ENCODE data around the gene CFAP161. TPM values are rescaled to one million over a fixed set of nuclear protein-coding genes. Genes with fewer than 3 reads are reported as not detected.
A peak's percentile ranks its signal among the peaks of the same experiment; 100 is the strongest.

The CFAP161 gene
- polyA plus RNA-seq (2013, experiment 1 of 2), result 4.9 TPM
- polyA plus RNA-seq (2013, experiment 2 of 2), result 2.7 TPM

GRCh38 chr15:81133782-81134461 lies at the start of gene CFAP161:
Gene CFAP161, plus strand, starts transcription at chr15:81134270. Its CDS starts 60 bp downstream, at chr15:81134330.
- WGBS, 2 experiments (ENCODE audit: insufficient coverage in 2 of 2), result 5 to 8% methylated on average over 26 to 29 of the region's 33 CpGs

GRCh38 chr15:81084716-81085115 lies 49.4 kb upstream of the CFAP161 start:
- no peaks in the 10 kb centered on the region for H3K36me3 ChIP-seq (ENCODE audit: control insufficient read depth, insufficient read depth, low read length)
- no peak overlapping the region for H3K27ac ChIP-seq (ENCODE audit: low read depth, low read length, severe bottlenecking)
- no peaks in the 10 kb centered on the region for H3K9me3 ChIP-seq (ENCODE audit: control insufficient read depth, low read length)
- peaks cover 7% of the 10 kb centered on the region for H3K4me1 ChIP-seq (ENCODE audit: control insufficient read depth, insufficient read depth, low read length, poor library complexity, severe bottlenecking)
- 80 to 93% methylated on average over 2 to 3 of the region's 4 CpGs for WGBS, 2 experiments (ENCODE audit: insufficient coverage in 2 of 2)
- no peak overlapping the region for H3K4me3 ChIP-seq (ENCODE audit: extremely low read depth, insufficient read depth, low read length, poor library complexity, severe bottlenecking)

More at GRCh38 chr15:81133782-81134461, at the start of gene CFAP161:
- Histone ChIP-seq H3K9me3 (ENCODE audit: control insufficient read depth, low read length) (no peaks in the 10 kb centered on the region), H3K36me3 (ENCODE audit: control insufficient read depth, insufficient read depth, low read length) (no peaks in the 10 kb centered on the region), H3K4me3 (ENCODE audit: extremely low read depth, insufficient read depth, low read length, poor library complexity, severe bottlenecking) (peak within 1 kb of the TSS; percentile 35), H3K4me1 (ENCODE audit: control insufficient read depth, insufficient read depth, low read length, poor library complexity, severe bottlenecking) (no peaks in the 10 kb centered on the region), H3K27ac (ENCODE audit: low read depth, low read length, severe bottlenecking) (no peak within 1 kb of the TSS)

GRCh38 chr15:81085213-81085612 lies 48.9 kb upstream of the CFAP161 start:
- H3K4me3 ChIP-seq (ENCODE audit: extremely low read depth, insufficient read depth, low read length, poor library complexity, severe bottlenecking), result no peak overlapping the region
- H3K4me1 ChIP-seq (ENCODE audit: control insufficient read depth, insufficient read depth, low read length, poor library complexity, severe bottlenecking), result peaks cover 7% of the 10 kb centered on the region
- H3K36me3 ChIP-seq (ENCODE audit: control insufficient read depth, insufficient read depth, low read length), result no peaks in the 10 kb centered on the region
- WGBS, 2 experiments (ENCODE audit: insufficient coverage in 2 of 2), result no CpG with 5 or more reads among the region's 2 CpGs
- no peak overlapping the region for H3K27ac ChIP-seq (ENCODE audit: low read depth, low read length, severe bottlenecking)
- no peaks in the 10 kb centered on the region for H3K9me3 ChIP-seq (ENCODE audit: control insufficient read depth, low read length)

- Histone ChIP-seq H3K4me3 (ENCODE audit: extremely low read depth, insufficient read depth, low read length, poor library complexity, severe bottlenecking) (no peak overlapping the region), H3K4me1 (ENCODE audit: control insufficient read depth, insufficient read depth, low read length, poor library complexity, severe bottlenecking) (peaks cover 7% of the 10 kb centered on the region), H3K9me3 (ENCODE audit: control insufficient read depth, low read length) (no peaks in the 10 kb centered on the region), H3K27ac (ENCODE audit: low read depth, low read length, severe bottlenecking) (peak overlapping the region; percentile 11), H3K36me3 (ENCODE audit: control insufficient read depth, insufficient read depth, low read length) (no peaks in the 10 kb centered on the region)
- WGBS, 2 experiments (ENCODE audit: insufficient coverage in 2 of 2), result 98% methylated on average over 4 of the region's 5 CpGs; no CpG with 5 or more reads in 1 of the 2 experiments
Measured at GRCh38 chr15:81085898-81086297, 48.2 kb upstream of the CFAP161 start.

GRCh38 chr15:81087066-81087465 lies 47.0 kb upstream of the CFAP161 start:
- Histone ChIP-seq H3K27ac (ENCODE audit: low read depth, low read length, severe bottlenecking) (no peak overlapping the region), H3K9me3 (ENCODE audit: control insufficient read depth, low read length) (no peaks in the 10 kb centered on the region), H3K4me3 (ENCODE audit: extremely low read depth, insufficient read depth, low read length, poor library complexity, severe bottlenecking) (no peak overlapping the region), H3K4me1 (ENCODE audit: control insufficient read depth, insufficient read depth, low read length, poor library complexity, severe bottlenecking) (peaks cover 10% of the 10 kb centered on the region), H3K36me3 (ENCODE audit: control insufficient read depth, insufficient read depth, low read length) (no peaks in the 10 kb centered on the region)
- 92 to 100% methylated on average over 2 to 4 of the region's 5 CpGs for WGBS, 2 experiments (ENCODE audit: insufficient coverage in 2 of 2)

GRCh38 chr15:81087694-81088093 lies 46.4 kb upstream of the CFAP161 start:
- Histone ChIP-seq H3K36me3 (ENCODE audit: control insufficient read depth, insufficient read depth, low read length) (no peaks in the 10 kb centered on the region), H3K27ac (ENCODE audit: low read depth, low read length, severe bottlenecking) (no peak overlapping the region), H3K4me1 (ENCODE audit: control insufficient read depth, insufficient read depth, low read length, poor library complexity, severe bottlenecking) (peaks cover 16% of the 10 kb centered on the region), H3K4me3 (ENCODE audit: extremely low read depth, insufficient read depth, low read length, poor library complexity, severe bottlenecking) (no peak overlapping the region), H3K9me3 (ENCODE audit: control insufficient read depth, low read length) (no peaks in the 10 kb centered on the region)
- 83 to 90% methylated on average over 1 of the region's 1 CpG for WGBS, 2 experiments (ENCODE audit: insufficient coverage in 2 of 2)

- Histone ChIP-seq H3K27ac (ENCODE audit: low read depth, low read length, severe bottlenecking) (no peak overlapping the region), H3K4me1 (ENCODE audit: control insufficient read depth, insufficient read depth, low read length, poor library complexity, severe bottlenecking) (peaks cover 20% of the 10 kb centered on the region), H3K36me3 (ENCODE audit: control insufficient read depth, insufficient read depth, low read length) (no peaks in the 10 kb centered on the region), H3K4me3 (ENCODE audit: extremely low read depth, insufficient read depth, low read length, poor library complexity, severe bottlenecking) (no peak overlapping the region), H3K9me3 (ENCODE audit: control insufficient read depth, low read length) (no peaks in the 10 kb centered on the region)
- 87 to 94% methylated on average over 4 of the region's 5 CpGs for WGBS, 2 experiments (ENCODE audit: insufficient coverage in 2 of 2)
Measured at GRCh38 chr15:81088470-81089013, 45.5 kb upstream of the CFAP161 start.

GRCh38 chr15:81091889-81092558 lies 42.0 kb upstream of the CFAP161 start:
- no peak overlapping the region for H3K4me3 ChIP-seq (ENCODE audit: extremely low read depth, insufficient read depth, low read length, poor library complexity, severe bottlenecking)
- no peaks in the 10 kb centered on the region for H3K36me3 ChIP-seq (ENCODE audit: control insufficient read depth, insufficient read depth, low read length)
- H3K9me3 ChIP-seq (ENCODE audit: control insufficient read depth, low read length), result no peaks in the 10 kb centered on the region
- WGBS, 2 experiments (ENCODE audit: insufficient coverage in 2 of 2), result 61 to 70% methylated on average over 6 to 11 of the region's 13 CpGs
- peak overlapping the region; percentile 83 for H3K27ac ChIP-seq (ENCODE audit: low read depth, low read length, severe bottlenecking)
- H3K4me1 ChIP-seq (ENCODE audit: control insufficient read depth, insufficient read depth, low read length, poor library complexity, severe bottlenecking), result peaks cover 17% of the 10 kb centered on the region

GRCh38 chr15:81092559-81092902 lies 41.5 kb upstream of the CFAP161 start:
- no peak overlapping the region for H3K4me3 ChIP-seq (ENCODE audit: extremely low read depth, insufficient read depth, low read length, poor library complexity, severe bottlenecking)
- H3K4me1 ChIP-seq (ENCODE audit: control insufficient read depth, insufficient read depth, low read length, poor library complexity, severe bottlenecking), result peaks cover 17% of the 10 kb centered on the region
- H3K9me3 ChIP-seq (ENCODE audit: control insufficient read depth, low read length), result no peaks in the 10 kb centered on the region
- WGBS, 2 experiments (ENCODE audit: insufficient coverage in 2 of 2), result 94 to 96% methylated on average over 3 to 5 of the region's 5 CpGs
- H3K36me3 ChIP-seq (ENCODE audit: control insufficient read depth, insufficient read depth, low read length), result no peaks in the 10 kb centered on the region
- peak overlapping the region; percentile 83 for H3K27ac ChIP-seq (ENCODE audit: low read depth, low read length, severe bottlenecking)

GRCh38 chr15:81093961-81094360 lies 40.1 kb upstream of the CFAP161 start:
- Histone ChIP-seq H3K27ac (ENCODE audit: low read depth, low read length, severe bottlenecking) (no peak overlapping the region), H3K4me3 (ENCODE audit: extremely low read depth, insufficient read depth, low read length, poor library complexity, severe bottlenecking) (no peak overlapping the region), H3K9me3 (ENCODE audit: control insufficient read depth, low read length) (no peaks in the 10 kb centered on the region), H3K4me1 (ENCODE audit: control insufficient read depth, insufficient read depth, low read length, poor library complexity, severe bottlenecking) (peaks cover 25% of the 10 kb centered on the region), H3K36me3 (ENCODE audit: control insufficient read depth, insufficient read depth, low read length) (no peaks in the 10 kb centered on the region)
- WGBS, 2 experiments (ENCODE audit: insufficient coverage in 2 of 2), result 94% methylated on average over 3 of the region's 5 CpGs; no CpG with 5 or more reads in 1 of the 2 experiments
